Gastroesophageal sphincter (tissue), 3 donors: ENCODE data around the gene AMH.

Source experiments
- EP300 ChIP-seq: sonication (generic); formaldehyde crosslinking; IDR thresholded peaks from one replicate; pipeline ENCODE4 v1.6.1; 2017; ENCODE audit warnings: antibody characterized with exemption, mild to moderate bottlenecking
- POLR2A ChIP-seq, 2 donors: fragments of 450-650 bp; IDR thresholded peaks; one replicate each; pipeline ENCODE4 v1.6.1; 2017; ENCODE audit warnings: antibody characterized with exemption in 2 of 2, mild to moderate bottlenecking in 2 of 2, moderate library complexity in 1 of 2
- TF ChIP-seq, protein P1 (sequence below), 4 experiments: fragments of 200-600 bp in 2 of 4; fragments of 450-650 bp in 2 of 4; sonication (generic) in 1 of 4; IDR thresholded peaks; one replicate each; pipeline ENCODE4 v1.5.1; 2017 to 2019; ENCODE audit warnings: antibody characterized with exemption in 4 of 4, mild to moderate bottlenecking in 2 of 4, moderate library complexity in 2 of 4

DNA sequence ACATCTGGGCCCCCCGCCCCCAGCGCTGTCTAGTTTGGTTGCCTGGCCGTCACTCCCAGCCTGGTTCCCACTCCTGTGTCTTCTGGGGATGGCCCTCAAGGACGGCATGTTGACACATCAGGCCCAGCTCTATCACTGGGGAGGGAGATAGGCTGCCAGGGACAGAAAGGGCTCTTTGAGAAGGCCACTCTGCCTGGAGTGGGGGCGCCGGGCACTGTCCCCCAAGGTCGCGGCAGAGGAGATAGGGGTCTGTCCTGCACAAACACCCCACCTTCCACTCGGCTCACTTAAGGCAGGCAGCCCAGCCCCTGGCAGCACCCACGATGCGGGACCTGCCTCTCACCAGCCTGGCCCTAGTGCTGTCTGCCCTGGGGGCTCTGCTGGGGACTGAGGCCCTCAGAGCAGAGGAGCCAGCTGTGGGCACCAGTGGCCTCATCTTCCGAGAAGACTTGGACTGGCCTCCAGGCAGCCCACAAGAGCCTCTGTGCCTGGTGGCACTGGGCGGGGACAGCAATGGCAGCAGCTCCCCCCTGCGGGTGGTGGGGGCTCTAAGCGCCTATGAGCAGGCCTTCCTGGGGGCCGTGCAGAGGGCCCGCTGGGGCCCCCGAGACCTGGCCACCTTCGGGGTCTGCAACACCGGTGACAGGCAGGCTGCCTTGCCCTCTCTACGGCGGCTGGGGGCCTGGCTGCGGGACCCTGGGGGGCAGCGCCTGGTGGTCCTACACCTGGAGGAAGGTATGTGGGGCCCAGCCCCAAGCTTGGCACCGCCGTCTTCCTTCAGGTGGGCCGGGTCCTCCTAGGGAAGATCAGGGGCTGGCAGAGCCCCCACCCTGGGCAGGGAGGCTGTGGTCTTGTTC is at the start of gene AMH:
- TF ChIP-seq, protein P1, sequence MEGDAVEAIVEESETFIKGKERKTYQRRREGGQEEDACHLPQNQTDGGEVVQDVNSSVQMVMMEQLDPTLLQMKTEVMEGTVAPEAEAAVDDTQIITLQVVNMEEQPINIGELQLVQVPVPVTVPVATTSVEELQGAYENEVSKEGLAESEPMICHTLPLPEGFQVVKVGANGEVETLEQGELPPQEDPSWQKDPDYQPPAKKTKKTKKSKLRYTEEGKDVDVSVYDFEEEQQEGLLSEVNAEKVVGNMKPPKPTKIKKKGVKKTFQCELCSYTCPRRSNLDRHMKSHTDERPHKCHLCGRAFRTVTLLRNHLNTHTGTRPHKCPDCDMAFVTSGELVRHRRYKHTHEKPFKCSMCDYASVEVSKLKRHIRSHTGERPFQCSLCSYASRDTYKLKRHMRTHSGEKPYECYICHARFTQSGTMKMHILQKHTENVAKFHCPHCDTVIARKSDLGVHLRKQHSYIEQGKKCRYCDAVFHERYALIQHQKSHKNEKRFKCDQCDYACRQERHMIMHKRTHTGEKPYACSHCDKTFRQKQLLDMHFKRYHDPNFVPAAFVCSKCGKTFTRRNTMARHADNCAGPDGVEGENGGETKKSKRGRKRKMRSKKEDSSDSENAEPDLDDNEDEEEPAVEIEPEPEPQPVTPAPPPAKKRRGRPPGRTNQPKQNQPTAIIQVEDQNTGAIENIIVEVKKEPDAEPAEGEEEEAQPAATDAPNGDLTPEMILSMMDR (IDR thresholded peaks at IDR 0.05), result no peak
- no peak for TF ChIP-seq POLR2A (IDR thresholded peaks at IDR 0.05)
- no peak for TF ChIP-seq EP300
